Measurements from ENCODE around the gene RPL21.

Gene RPL21

DNA sequence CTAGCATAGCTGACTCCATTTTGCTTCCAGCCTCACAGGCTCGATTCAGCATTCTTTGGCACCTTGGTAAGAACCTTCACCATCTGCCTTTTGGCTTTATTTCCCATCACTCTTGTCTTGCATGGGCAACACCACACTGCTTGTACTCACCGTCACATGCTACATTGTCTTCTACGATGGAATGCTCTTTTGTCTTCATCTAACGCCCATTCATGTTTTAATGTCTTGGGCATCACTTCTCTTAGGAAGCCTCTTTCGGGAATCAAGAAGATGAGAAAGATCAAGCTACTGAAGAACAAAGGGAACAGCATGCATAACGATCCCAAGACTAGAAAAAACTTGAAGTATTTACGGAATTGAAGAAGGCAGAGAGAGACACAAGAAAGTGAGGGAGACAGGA lies 5.7 kb upstream of the RPL21 start (continued):
- TF ChIP-seq, protein P1, sequence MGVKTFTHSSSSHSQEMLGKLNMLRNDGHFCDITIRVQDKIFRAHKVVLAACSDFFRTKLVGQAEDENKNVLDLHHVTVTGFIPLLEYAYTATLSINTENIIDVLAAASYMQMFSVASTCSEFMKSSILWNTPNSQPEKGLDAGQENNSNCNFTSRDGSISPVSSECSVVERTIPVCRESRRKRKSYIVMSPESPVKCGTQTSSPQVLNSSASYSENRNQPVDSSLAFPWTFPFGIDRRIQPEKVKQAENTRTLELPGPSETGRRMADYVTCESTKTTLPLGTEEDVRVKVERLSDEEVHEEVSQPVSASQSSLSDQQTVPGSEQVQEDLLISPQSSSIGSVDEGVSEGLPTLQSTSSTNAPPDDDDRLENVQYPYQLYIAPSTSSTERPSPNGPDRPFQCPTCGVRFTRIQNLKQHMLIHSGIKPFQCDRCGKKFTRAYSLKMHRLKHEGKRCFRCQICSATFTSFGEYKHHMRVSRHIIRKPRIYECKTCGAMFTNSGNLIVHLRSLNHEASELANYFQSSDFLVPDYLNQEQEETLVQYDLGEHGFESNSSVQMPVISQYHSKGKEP (tag by site-specific recombination; IDR thresholded peaks at IDR 0.05) = no peak
- no peak for TF ChIP-seq ZNF132 (tag by site-specific recombination; IDR thresholded peaks at IDR 0.05; ENCODE audit: borderline replicate concordance)
- TF ChIP-seq ZNF324 (tag by site-specific recombination; IDR thresholded peaks at IDR 0.05) = no peak
- TF ChIP-seq ZNF211 (tag by site-specific recombination; IDR thresholded peaks at IDR 0.05; ENCODE audit: low read depth) = no peak
- no peak for TF ChIP-seq ZNF37A (tag by site-specific recombination; IDR thresholded peaks at IDR 0.05)
- TF ChIP-seq EGR2 (tag by site-specific recombination; IDR thresholded peaks at IDR 0.05; ENCODE audit: low read depth) = no peak
- no peak for TF ChIP-seq ZNF785 (tag by site-specific recombination; IDR thresholded peaks at IDR 0.05)

DNA sequence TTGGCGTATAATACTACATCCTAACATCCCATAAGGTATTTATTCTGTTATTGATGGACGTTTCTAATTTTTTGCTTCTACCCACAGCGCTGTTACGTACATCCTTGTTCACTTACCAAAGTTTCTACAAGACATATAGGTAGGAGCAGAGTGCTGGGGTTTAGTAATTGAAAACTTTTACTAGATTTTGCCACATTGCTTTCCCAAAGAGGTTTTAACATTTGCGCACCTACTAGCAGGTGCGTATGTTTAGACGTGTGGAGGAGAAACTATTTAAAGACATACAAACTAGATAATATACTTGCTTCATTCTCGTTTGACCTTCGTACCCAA lies 559 bp upstream of the RPL21 start:
- peak overlapping the region; percentile 97 for H3K27ac ChIP-seq (ENCODE audit: extremely low read depth, low read depth, low read length)
- H3K36me3 ChIP-seq (ENCODE audit: control insufficient read depth in 2 of 2, insufficient read depth in 1 of 2, low read length in 2 of 2) = peaks cover 10 to 38% of the 10 kb centered on the region in 2 experiments; a peak in 2 of 3 replicates
- ChIA-PET POLR2A (interaction anchor here (0.8 kb wide), 1 partner anchor 20 kb away, joined by 3 read pairs; the partner anchor contains the start of gene RASL11A), CTCF (no interaction called here)
- H3K9me3 ChIP-seq (ENCODE audit: control insufficient read depth, insufficient read depth, low read depth, low read length) = no peaks in the 10 kb centered on the region
- peak overlapping the region; percentile 86 for H3K4me3 ChIP-seq (ENCODE audit: low read depth, low read length)
- H3K4me1 ChIP-seq (ENCODE audit: control insufficient read depth, insufficient read depth, low read length) = no peaks in the 10 kb centered on the region
- TF ChIP-seq ZNF366 (tag by site-specific recombination; conservative IDR thresholded peaks at IDR 0.05) (no peak), SP3 (tag by site-specific recombination; IDR thresholded peaks at IDR 0.05) (no peak), ZNF202 (tag by site-specific recombination; IDR thresholded peaks at IDR 0.05; ENCODE audit: borderline replicate concordance) (no peak), ZBTB17 (tag by site-specific recombination; IDR thresholded peaks at IDR 0.05) (no peak), ZNF140 (tag by site-specific recombination; IDR thresholded peaks at IDR 0.05) (no peak), ZNF561 (tag by site-specific recombination; IDR thresholded peaks at IDR 0.05; ENCODE audit: borderline replicate concordance) (no peak)

DNA sequence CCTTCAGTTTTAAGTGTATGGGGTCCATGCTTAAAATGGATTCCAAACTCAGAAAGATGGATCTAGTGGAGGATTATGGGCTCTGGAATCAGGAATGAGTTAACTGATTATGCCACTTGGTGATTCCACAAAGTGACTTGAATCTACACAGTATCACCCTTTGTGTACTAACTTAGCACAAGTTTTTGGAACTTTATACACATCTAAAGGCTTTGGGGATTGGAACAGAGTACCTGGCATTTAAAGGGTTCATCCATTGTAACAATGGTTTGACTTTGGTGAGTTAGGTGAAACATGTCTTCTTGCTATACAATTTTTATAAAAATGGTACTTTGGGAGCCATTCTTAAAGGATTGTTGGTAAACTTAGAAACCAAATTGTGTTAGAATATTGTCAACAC lies 1.1 kb downstream of the RPL21 start:
- peak overlapping the region; percentile 86 for H3K4me3 ChIP-seq (ENCODE audit: low read depth, low read length)
- no peaks in the 10 kb centered on the region for H3K9me3 ChIP-seq (ENCODE audit: control insufficient read depth, insufficient read depth, low read depth, low read length)
- CTCF ChIA-PET = no interaction called here
- peaks cover 13 to 54% of the 10 kb centered on the region in 2 experiments; a peak in 2 of 3 replicates for H3K36me3 ChIP-seq (ENCODE audit: control insufficient read depth in 2 of 2, insufficient read depth in 1 of 2, low read length in 2 of 2)
- POLR2A ChIA-PET = no interaction called here
- H3K27ac ChIP-seq (ENCODE audit: extremely low read depth, low read depth, low read length) = peak overlapping the region; percentile 97; the same call in 1 of the 2 replicates
- no peaks in the 10 kb centered on the region for H3K4me1 ChIP-seq (ENCODE audit: control insufficient read depth, insufficient read depth, low read length)
- TF ChIP-seq, protein P2, sequence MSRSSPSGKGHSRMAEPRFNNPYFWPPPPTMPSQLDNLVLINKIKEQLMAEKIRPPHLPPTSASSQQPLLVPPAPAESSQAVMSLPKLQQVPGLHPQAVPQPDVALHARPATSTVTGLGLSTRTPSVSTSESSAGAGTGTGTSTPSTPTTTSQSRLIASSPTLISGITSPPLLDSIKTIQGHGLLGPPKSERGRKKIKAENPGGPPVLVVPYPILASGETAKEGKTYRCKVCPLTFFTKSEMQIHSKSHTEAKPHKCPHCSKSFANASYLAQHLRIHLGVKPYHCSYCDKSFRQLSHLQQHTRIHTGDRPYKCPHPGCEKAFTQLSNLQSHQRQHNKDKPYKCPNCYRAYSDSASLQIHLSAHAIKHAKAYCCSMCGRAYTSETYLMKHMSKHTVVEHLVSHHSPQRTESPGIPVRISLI (tag by site-specific recombination; IDR thresholded peaks at IDR 0.05) = no peak
- no peak for TF ChIP-seq GLIS1 (tag by site-specific recombination; IDR thresholded peaks at IDR 0.05)
- no peak for TF ChIP-seq GLIS2 (tag by site-specific recombination; IDR thresholded peaks at IDR 0.05)
- no peak for TF ChIP-seq ZNF777 (tag by site-specific recombination; IDR thresholded peaks at IDR 0.05; ENCODE audit: borderline replicate concordance)
- no peak for TF ChIP-seq ZNF555 (tag by site-specific recombination; conservative IDR thresholded peaks at IDR 0.05)
- TF ChIP-seq ZNF221 (tag by site-specific recombination; IDR thresholded peaks at IDR 0.05; ENCODE audit: borderline replicate concordance) = no peak
- TF ChIP-seq, protein P3, sequence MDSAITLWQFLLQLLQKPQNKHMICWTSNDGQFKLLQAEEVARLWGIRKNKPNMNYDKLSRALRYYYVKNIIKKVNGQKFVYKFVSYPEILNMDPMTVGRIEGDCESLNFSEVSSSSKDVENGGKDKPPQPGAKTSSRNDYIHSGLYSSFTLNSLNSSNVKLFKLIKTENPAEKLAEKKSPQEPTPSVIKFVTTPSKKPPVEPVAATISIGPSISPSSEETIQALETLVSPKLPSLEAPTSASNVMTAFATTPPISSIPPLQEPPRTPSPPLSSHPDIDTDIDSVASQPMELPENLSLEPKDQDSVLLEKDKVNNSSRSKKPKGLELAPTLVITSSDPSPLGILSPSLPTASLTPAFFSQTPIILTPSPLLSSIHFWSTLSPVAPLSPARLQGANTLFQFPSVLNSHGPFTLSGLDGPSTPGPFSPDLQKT (IDR thresholded peaks at IDR 0.05; ENCODE audit: borderline replicate concordance, low read depth, low read length) = no peak
- TF ChIP-seq, protein P4, sequence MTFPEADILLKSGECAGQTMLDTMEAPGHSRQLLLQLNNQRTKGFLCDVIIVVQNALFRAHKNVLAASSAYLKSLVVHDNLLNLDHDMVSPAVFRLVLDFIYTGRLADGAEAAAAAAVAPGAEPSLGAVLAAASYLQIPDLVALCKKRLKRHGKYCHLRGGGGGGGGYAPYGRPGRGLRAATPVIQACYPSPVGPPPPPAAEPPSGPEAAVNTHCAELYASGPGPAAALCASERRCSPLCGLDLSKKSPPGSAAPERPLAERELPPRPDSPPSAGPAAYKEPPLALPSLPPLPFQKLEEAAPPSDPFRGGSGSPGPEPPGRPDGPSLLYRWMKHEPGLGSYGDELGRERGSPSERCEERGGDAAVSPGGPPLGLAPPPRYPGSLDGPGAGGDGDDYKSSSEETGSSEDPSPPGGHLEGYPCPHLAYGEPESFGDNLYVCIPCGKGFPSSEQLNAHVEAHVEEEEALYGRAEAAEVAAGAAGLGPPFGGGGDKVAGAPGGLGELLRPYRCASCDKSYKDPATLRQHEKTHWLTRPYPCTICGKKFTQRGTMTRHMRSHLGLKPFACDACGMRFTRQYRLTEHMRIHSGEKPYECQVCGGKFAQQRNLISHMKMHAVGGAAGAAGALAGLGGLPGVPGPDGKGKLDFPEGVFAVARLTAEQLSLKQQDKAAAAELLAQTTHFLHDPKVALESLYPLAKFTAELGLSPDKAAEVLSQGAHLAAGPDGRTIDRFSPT (tag by site-specific recombination; IDR thresholded peaks at IDR 0.05) = no peak
- no peak for TF ChIP-seq ZNF416 (tag by site-specific recombination; IDR thresholded peaks at IDR 0.05)
- TF ChIP-seq ZNF768 (tag by site-specific recombination; IDR thresholded peaks at IDR 0.05) = no peak
- TF ChIP-seq ZNF354C (tag by site-specific recombination; IDR thresholded peaks at IDR 0.05; ENCODE audit: borderline replicate concordance, low read depth) = no peak
- no peak for TF ChIP-seq ZNF114 (tag by site-specific recombination; IDR thresholded peaks at IDR 0.05)
- no peak for TF ChIP-seq RBAK (tag by site-specific recombination; IDR thresholded peaks at IDR 0.05)
